HepG2 (cell line): ENCODE results near the gene TRNT1. TPM values are rescaled to one million over a fixed set of nuclear protein-coding genes. Genes with fewer than 3 reads are reported as not detected.

Experiments
- AKAP8 ChIP-seq: sonication (generic); formaldehyde crosslinking; IDR thresholded peaks from 2 replicates; pipeline ENCODE4 v1.5.1; 2020; ENCODE audit warnings: mild to moderate bottlenecking, missing genetic modification reagents
- ATF2 ChIP-seq: sonication (generic); formaldehyde crosslinking; IDR thresholded peaks from 2 replicates; pipeline ENCODE4 v1.4.0; 2020; ENCODE audit warnings: missing genetic modification reagents
- CBX2 ChIP-seq, 2 experiments: fragments of 200-600 bp in 1 of 2; sonication (generic); formaldehyde crosslinking in 1 of 2; IDR thresholded peaks; 2 replicates each; pipeline versions ENCODE4 v1.7.0 to v1.8.1; 2018 to 2022; ENCODE audit warnings: low read depth in 2 of 2, low read length in 1 of 2, mild to moderate bottlenecking in 1 of 2, missing genetic modification reagents in 1 of 2
- E2F5 ChIP-seq: sonication (generic); formaldehyde crosslinking; conservative IDR thresholded peaks from 2 replicates; pipeline ENCODE4 v1.4.0; 2020; ENCODE audit warnings: missing genetic modification reagents
- GABPA ChIP-seq, 2 experiments: IDR thresholded peaks; 2 replicates each; pipeline ENCODE4 v1.6.1; 2011 to 2016; ENCODE audit warnings: low read depth in 2 of 2, low read length in 1 of 2, missing biosample characterization in 1 of 2, missing genetic modification characterization in 1 of 2
- HMGXB3 ChIP-seq: sonication (generic); formaldehyde crosslinking; IDR thresholded peaks from 2 replicates; pipeline ENCODE4 v1.4.0; 2020; ENCODE audit warnings: missing genetic modification reagents, borderline replicate concordance
- HOMEZ ChIP-seq: IDR thresholded peaks from 2 replicates; pipeline ENCODE4 v1.6.1; 2016; ENCODE audit warnings: low read depth
- KAT7 ChIP-seq: IDR thresholded peaks from 2 replicates; pipeline ENCODE4 v1.6.1; 2018; ENCODE audit warnings: borderline replicate concordance, missing compliant biosample characterization
- KAT8 ChIP-seq: IDR thresholded peaks from 2 replicates; pipeline ENCODE4 v1.6.1; 2016; ENCODE audit warnings: missing genetic modification reagents, missing compliant biosample characterization
- MIER3 ChIP-seq: IDR thresholded peaks from 2 replicates; pipeline ENCODE4 v1.6.1; 2016; ENCODE audit warnings: missing compliant biosample characterization, borderline replicate concordance
- NCOA2 ChIP-seq: sonication (generic); formaldehyde crosslinking; IDR thresholded peaks from 2 replicates; pipeline ENCODE4 v1.8.0; 2022; ENCODE audit warnings: inconsistent platforms
- SYNCRIP ChIP-seq: fragments of 200-400 bp; formaldehyde crosslinking; IDR thresholded peaks from 2 replicates; pipeline ENCODE4 v1.6.1; 2018; ENCODE audit warnings: mild to moderate bottlenecking, low read depth, low read length; ENCODE audit not compliant: insufficient read depth
- ZNF256 ChIP-seq: sonication (generic); formaldehyde crosslinking; conservative IDR thresholded peaks from 2 replicates; pipeline ENCODE4 v1.4.0; 2020; ENCODE audit warnings: missing genetic modification reagents
- ZNF558 ChIP-seq: sonication (generic); formaldehyde crosslinking; IDR thresholded peaks from 2 replicates; pipeline ENCODE4 v1.9.0; 2022; ENCODE audit warnings: mild to moderate bottlenecking, missing genetic modification reagents, borderline replicate concordance
- ZNF639 ChIP-seq: conservative IDR thresholded peaks from 2 replicates; pipeline ENCODE4 v1.6.1; 2018; ENCODE audit warnings: missing genetic modification reagents
- ZNF691 ChIP-seq: sonication (generic); formaldehyde crosslinking; IDR thresholded peaks from 2 replicates; pipeline ENCODE4 v1.4.0; 2020; ENCODE audit warnings: missing genetic modification reagents, low read depth, mild to moderate bottlenecking, borderline replicate concordance
- ZSCAN12 ChIP-seq: sonication (generic); formaldehyde crosslinking; IDR thresholded peaks from 2 replicates; pipeline ENCODE4 v1.9.0; 2021; ENCODE audit warnings: mild to moderate bottlenecking, missing genetic modification reagents
- polyA plus RNA-seq, 8 experiments: library from polyadenylated mRNA; depleted of rRNA in 3 of 8; stranded (reverse) in 7 of 8; unstranded in 1 of 8; fragments of >200 nt; fragmentation: Illumina TruSeq in 4 of 8; extraction: Trizol in 4 of 8; gene quantifications; 2 replicates each; pipeline versions ENCODE4 v1.2.1 to v1.2.3, GENCODE V29; 2011 to 2016; ENCODE audit warnings: low read depth in 4 of 8, missing spikeins in 1 of 8, mixed read lengths in 1 of 8; ENCODE audit not compliant: insufficient read depth in 1 of 8
- total RNA-seq, 5 experiments: library from RNA; depleted of rRNA; stranded (reverse); fragments of >200 nt; fragmentation: Illumina TruSeq; extraction: Trizol; gene quantifications; 2 replicates each; pipeline ENCODE4 v1.2.3, GENCODE V29; 2016; ENCODE audit warnings: low read depth in 1 of 5

TRNT1 gene
- total and polyA plus RNA-seq, 2 of the 13 experiments (the other 11 are each of a cell fraction or from before 2014, with no cell fraction given) = 9.4 to 27.7 TPM

- TF ChIP-seq HOMEZ = peak; percentile 96
- TF ChIP-seq ZNF691 (CRISPR knock-in tag) = peak; percentile 68; the same call in 1 of the 2 replicates
- TF ChIP-seq KAT8 = peak; percentile 98
- peak; percentile 82; the same call in 1 of the 2 replicates for TF ChIP-seq HMGXB3 (CRISPR knock-in tag)
- TF ChIP-seq GABPA (IDR thresholded peaks at IDR 0.05; ENCODE audit: low read depth, low read length) = no peak
- TF ChIP-seq GABPA (CRISPR knock-in tag; IDR thresholded peaks at IDR 0.05; ENCODE audit: low read depth) = 0 out of 2 replicates have a peak, but pooled peaks have one; percentile 27
- TF ChIP-seq ZNF558 (CRISPR knock-in tag) = no peak
- TF ChIP-seq ZNF639 (CRISPR knock-in tag) = 0 out of 2 replicates have a peak, but pooled peaks have one; percentile 77
- no peak for TF ChIP-seq SYNCRIP
- peak; percentile 49; the same call in 1 of the 2 replicates for TF ChIP-seq E2F5
- peak; percentile 68; the same call in 1 of the 2 replicates for TF ChIP-seq NCOA2
- TF ChIP-seq CBX2 (IDR thresholded peaks at IDR 0.05; ENCODE audit: low read depth, low read length) = no peak
- no peak; the same call in 1 of the 2 replicates for TF ChIP-seq CBX2 (CRISPR knock-in tag; IDR thresholded peaks at IDR 0.05; ENCODE audit: low read depth)
- TF ChIP-seq KAT7 (CRISPR knock-in tag) = peak; percentile 78; the same call in 1 of the 2 replicates
- TF ChIP-seq ATF2 (CRISPR knock-in tag) = peak; percentile 74
- TF ChIP-seq ZNF256 (CRISPR knock-in tag) = peak; percentile 73; the same call in 1 of the 2 replicates
- peak; percentile 94; the same call in 1 of the 2 replicates for TF ChIP-seq MIER3 (CRISPR knock-in tag)
- TF ChIP-seq AKAP8 (CRISPR knock-in tag) = no peak
- no peak for TF ChIP-seq ZSCAN12 (CRISPR knock-in tag)
Measured at GRCh38 chr3:3179407-3180094, 52.8 kb downstream of the TRNT1 start, which contains the start of gene CRBN (continued).
